Cardiac muscle cell (in vitro differentiated cells and primary cell): ENCODE data around the gene AATK. TPM values are rescaled to one million over a fixed set of nuclear protein-coding genes. Genes with fewer than 3 reads are reported as not detected.

Source experiments
- DNase-seq, 2 donors: peaks; one replicate each; pipeline versions ENCODE4 v3.0.0 to v3.0.0-alpha.2; 2010 to 2017; ENCODE audit warnings: low read depth in 1 of 2, low spot score in 1 of 2
- H3K27ac ChIP-seq: fragments of 200-600 bp; sonication (generic); 2 replicates; pipeline ENCODE4 v1.5.1; 2016
- H3K27me3 ChIP-seq: fragments of 200-600 bp; sonication (generic); 2 replicates; pipeline ENCODE4 v1.6.0; 2016; ENCODE audit warnings: control low read depth
- H3K36me3 ChIP-seq: fragments of 200-600 bp; sonication (generic); 2 replicates; pipeline ENCODE4 v1.5.1; 2016; ENCODE audit warnings: control low read depth
- H3K4me1 ChIP-seq: fragments of 200-600 bp; sonication (generic); 2 replicates; pipeline ENCODE4 v1.8.1; 2017; ENCODE audit warnings: low read depth, mild to moderate bottlenecking, mixed run types
- H3K4me3 ChIP-seq: fragments of 200-600 bp; sonication (generic); 2 replicates; pipeline ENCODE4 v1.5.1; 2016; ENCODE audit warnings: mild to moderate bottlenecking
- H3K9me3 ChIP-seq: fragments of 200-600 bp; sonication (generic); 2 replicates; pipeline ENCODE4 v1.5.1; 2017; ENCODE audit warnings: low read depth, mild to moderate bottlenecking, control low read depth
- CTCF ChIP-seq: IDR thresholded peaks from 2 replicates; pipeline ENCODE4 v1.5.1; 2012; ENCODE audit warnings: low read depth, mild to moderate bottlenecking, low read length
- polyA plus RNA-seq: library from polyadenylated mRNA; unstranded; fragments of >200 nt; fragmentation: Nextera tagmentation; extraction: Ambion mirVana; gene quantifications from 2 replicates; pipeline ENCODE4 v1.2.1, GENCODE V29; 2016
- total RNA-seq: library from RNA; depleted of rRNA; stranded (reverse); fragments of >200 nt; gene quantifications from 2 replicates; pipeline ENCODE4 v1.2.3, GENCODE V29; 2016

The AATK gene
- total and polyA plus RNA-seq, 2 experiments from 2014 or later = 8.0 to 21.9 TPM

- TF ChIP-seq CTCF = no peak
- H3K27me3 ChIP-seq = no peaks in the 10 kb centered on the region
- no peak overlapping the region for H3K4me3 ChIP-seq
- H3K9me3 ChIP-seq = no peaks in the 10 kb centered on the region
- H3K36me3 ChIP-seq = no peaks in the 10 kb centered on the region
- no peaks in the 10 kb centered on the region for H3K4me1 ChIP-seq
- DNase-seq = no peak
- no peak overlapping the region for H3K27ac ChIP-seq
Observed at GRCh38 chr17:81189016-81189415, 23.0 kb upstream of the AATK start.

GRCh38 chr17:81188491-81188840 is 22.4 kb upstream of the AATK start:
- TF ChIP-seq CTCF = no peak
- Histone ChIP-seq H3K4me3 (no peak overlapping the region), H3K27me3 (no peaks in the 10 kb centered on the region), H3K4me1 (no peaks in the 10 kb centered on the region), H3K9me3 (no peaks in the 10 kb centered on the region), H3K36me3 (no peaks in the 10 kb centered on the region), H3K27ac (no peak overlapping the region)
- no peak for DNase-seq

- no peaks in the 10 kb centered on the region for H3K4me1 ChIP-seq
- H3K4me3 ChIP-seq = no peak overlapping the region
- DNase-seq = no peak
- H3K36me3 ChIP-seq = no peaks in the 10 kb centered on the region
- TF ChIP-seq CTCF = no peak
- no peak overlapping the region for H3K27ac ChIP-seq
- H3K27me3 ChIP-seq = no peaks in the 10 kb centered on the region
- H3K9me3 ChIP-seq = no peaks in the 10 kb centered on the region
Observed at GRCh38 chr17:81187586-81188490, 21.8 kb upstream of the AATK start.

GRCh38 chr17:81187120-81187519 is 21.1 kb upstream of the AATK start:
- Histone ChIP-seq H3K27me3 (no peaks in the 10 kb centered on the region), H3K36me3 (no peaks in the 10 kb centered on the region), H3K4me1 (no peaks in the 10 kb centered on the region), H3K9me3 (no peaks in the 10 kb centered on the region), H3K27ac (no peak overlapping the region), H3K4me3 (no peak overlapping the region)
- no peak for DNase-seq
- no peak for TF ChIP-seq CTCF

- Histone ChIP-seq H3K36me3 (no peaks in the 10 kb centered on the region), H3K4me1 (no peaks in the 10 kb centered on the region), H3K27ac (no peak overlapping the region), H3K4me3 (no peak overlapping the region), H3K27me3 (no peaks in the 10 kb centered on the region), H3K9me3 (no peaks in the 10 kb centered on the region)
- no peak for TF ChIP-seq CTCF
- DNase-seq = no peak
Observed at GRCh38 chr17:81186203-81186602, 20.2 kb upstream of the AATK start.
